IMR-90 (cell line): Measurements from ENCODE around the gene ITK. TPM values are rescaled to one million over a fixed set of nuclear protein-coding genes. Genes with fewer than 3 reads are reported as not detected.
"Not testable (repeated sequence)": the region's sequence is repeated elsewhere in the genome, so short reads cannot be mapped to it uniquely, and the experiment has no call there.

Experiments
- ATAC-seq: fragments of 200-7000 bp; cut with Tn5 transposase; 2 replicates; pipeline ENCODE4 v1.9.1; 2020; ENCODE audit warnings: low read depth, mild to moderate bottlenecking, moderate library complexity
- BruUV-seq: library from RNA; stranded (reverse); fragments of 400-500 nt; replicated peaks from 2 replicates; lab custom pipeline; 2021; lab: Mats Ljungman, UMichigan
- CTCF ChIA-PET: fragments of 300-600 bp; formaldehyde crosslinking; extraction: SDS; loops from one replicate; lab custom pipeline; 2021; ENCODE audit warnings: antibody characterized with exemption; lab: Yijun Ruan, JAX
- POLR2A ChIA-PET: fragments of 300-600 bp; sonication (Branson Sonifier 250); formaldehyde crosslinking; loops from one replicate; lab custom pipeline; 2022; ENCODE audit warnings: antibody characterized with exemption; ENCODE audit not compliant: unreplicated experiment; lab: Charles Lee
- DNase-seq: peaks from one replicate; pipeline ENCODE4 v3.0.0; 2013
- H2AFZ ChIP-seq: replicated peaks from 2 replicates; pipeline ENCODE3; 2013; ENCODE audit warnings: low read length, mild to moderate bottlenecking; ENCODE audit not compliant: poor library complexity
- H2AK5ac ChIP-seq: 2 replicates; pipeline ENCODE4 v1.6.1; 2013; ENCODE audit warnings: low read depth, low read length, inconsistent platforms
- H2AK9ac ChIP-seq: replicated peaks from 2 replicates; pipeline ENCODE3; 2013; ENCODE audit warnings: mild to moderate bottlenecking, low read depth, low read length, moderate library complexity; ENCODE audit not compliant: poor library complexity
- H2BK120ac ChIP-seq: 2 replicates; pipeline ENCODE4 v1.6.1; 2013; ENCODE audit warnings: low read depth, low read length, inconsistent platforms
- H2BK15ac ChIP-seq: 3 replicates; pipeline ENCODE4 v1.6.1; 2013; ENCODE audit warnings: low read depth, low read length, inconsistent platforms
- H2BK20ac ChIP-seq: 2 replicates; pipeline ENCODE4 v1.6.1; 2013; ENCODE audit warnings: low read depth, mild to moderate bottlenecking, inconsistent platforms, low read length, moderate library complexity
- H2BK5ac ChIP-seq: 2 replicates; pipeline ENCODE4 v1.6.1; 2013; ENCODE audit warnings: mild to moderate bottlenecking, low read depth, low read length, inconsistent platforms; ENCODE audit not compliant: poor library complexity, severe bottlenecking
- H3K14ac ChIP-seq: replicated peaks from 2 replicates; pipeline ENCODE4 v1.6.1; 2013; ENCODE audit warnings: low read depth, low read length, inconsistent platforms
- H3K18ac ChIP-seq: 2 replicates; pipeline ENCODE4 v1.6.1; 2013; ENCODE audit warnings: low read depth, low read length, control low read depth
- H3K23ac ChIP-seq: 2 replicates; pipeline ENCODE4 v1.6.1; 2013; ENCODE audit warnings: low read depth, low read length, inconsistent platforms
- H3K27ac ChIP-seq: 2 replicates; pipeline ENCODE4 v1.5.1; 2013; ENCODE audit warnings: mild to moderate bottlenecking, control low read depth, low read length; ENCODE audit not compliant: insufficient read depth
- H3K27me3 ChIP-seq: 2 replicates; pipeline ENCODE4 v1.6.1; 2013; ENCODE audit warnings: low read length; ENCODE audit not compliant: control insufficient read depth, insufficient read depth
- H3K36me3 ChIP-seq: 2 replicates; pipeline ENCODE4 v1.6.1; 2013; ENCODE audit warnings: low read length, mixed read lengths; ENCODE audit not compliant: control insufficient read depth, insufficient read depth
- H3K4ac ChIP-seq: 2 replicates; pipeline ENCODE4 v1.6.1; 2013; ENCODE audit warnings: low read depth, low read length, inconsistent platforms
- H3K4me1 ChIP-seq: 2 replicates; pipeline ENCODE4 v1.6.1; 2013; ENCODE audit warnings: low read length, mixed read lengths; ENCODE audit not compliant: control insufficient read depth, insufficient read depth
- H3K4me2 ChIP-seq: 2 replicates; pipeline ENCODE4 v1.6.1; 2013; ENCODE audit warnings: low read depth, mild to moderate bottlenecking, control low read depth, low read length, moderate library complexity
- H3K4me3 ChIP-seq: 2 replicates; pipeline ENCODE4 v1.5.1; 2013; ENCODE audit warnings: low read depth, mild to moderate bottlenecking, control low read depth, low read length, moderate library complexity; ENCODE audit not compliant: insufficient read depth
- H3K56ac ChIP-seq: 2 replicates; pipeline ENCODE4 v1.6.1; 2013; ENCODE audit warnings: low read length, inconsistent platforms; ENCODE audit not compliant: insufficient read depth; ENCODE audit errors: extremely low read depth
- H3K79me1 ChIP-seq, 2 experiments: 2 replicates each; pipeline ENCODE4 v1.6.1; 2013; ENCODE audit warnings: low read length in 2 of 2, inconsistent platforms in 1 of 2, low read depth in 1 of 2
- H3K9ac ChIP-seq: 2 replicates; pipeline ENCODE4 v1.6.1; 2013; ENCODE audit warnings: low read depth, low read length, control low read depth
- H3K9me1 ChIP-seq: 2 replicates; pipeline ENCODE4 v1.6.1; 2013; ENCODE audit warnings: low read length, inconsistent platforms; ENCODE audit not compliant: insufficient read depth
- H3K9me3 ChIP-seq: 2 replicates; pipeline ENCODE4 v1.6.1; 2013; ENCODE audit warnings: low read length; ENCODE audit not compliant: control insufficient read depth, insufficient read depth
- H4K20me1 ChIP-seq: 2 replicates; pipeline ENCODE4 v1.6.1; 2013; ENCODE audit warnings: low read length, inconsistent platforms; ENCODE audit not compliant: insufficient read depth
- H4K5ac ChIP-seq: 2 replicates; pipeline ENCODE4 v1.6.1; 2013; ENCODE audit warnings: mild to moderate bottlenecking, low read depth, low read length, control low read depth
- H4K8ac ChIP-seq, 2 experiments: 2 replicates each; pipeline ENCODE4 v1.6.1; 2013; ENCODE audit warnings: low read depth in 2 of 2, low read length in 2 of 2, control low read depth in 1 of 2, inconsistent platforms in 1 of 2
- H4K91ac ChIP-seq: 2 replicates; pipeline ENCODE4 v1.6.1; 2013; ENCODE audit warnings: low read depth, low read length, inconsistent platforms; ENCODE audit not compliant: insufficient read depth
- WGBS, 2 experiments: methylation state at CpG; one replicate each; pipeline versions ENCODE4 v1.1.5 to v1.1.7; 2013; ENCODE audit warnings: missing lambda C conversion rate in 2 of 2; ENCODE audit not compliant: insufficient read length in 1 of 2; ENCODE audit errors: extremely low coverage in 2 of 2; 5-methylcytosine and 5-hydroxymethylcytosine counted together
- dilution Hi-C: fragments of 300-500 bp; cut with HindIII; formaldehyde crosslinking; loops from one replicate; pipeline ENCODE4 v1.14.3; 2018; ENCODE audit warnings: low sequenced_read_pairs; ENCODE audit not compliant: unreplicated experiment
- in situ Hi-C: fragments of 300-500 bp; cut with MboI; formaldehyde crosslinking; loops from 3 replicates; pipeline ENCODE4 v1.14.3; 2019; ENCODE audit warnings: low sequenced_read_pairs, inconsistent platforms, mixed read lengths
- intact Hi-C: fragments of 100-400 bp; cut with micrococcal nuclease; formaldehyde crosslinking; loops from 2 replicates; pipeline ENCODE4 v1.10.0; 2022
- polyA plus RNA-seq, 3 experiments: library from polyadenylated mRNA; depleted of rRNA; stranded (reverse); fragments of >200 nt; gene quantifications; 2 replicates each; pipeline ENCODE4 v1.2.3, GENCODE V29; 2012; ENCODE audit warnings: low replicate concordance in 1 of 3
- total RNA-seq: library from RNA; depleted of rRNA; stranded (reverse); fragments of >200 nt; gene quantifications from 2 replicates; pipeline ENCODE4 v1.2.3, GENCODE V29; 2012

ITK gene
- total and polyA plus RNA-seq, 2 of the 4 experiments (the other 2 are of a cell fraction) = not detected

GRCh38 chr5:157244704-157245103, 64.1 kb downstream of the ITK start:
- DNase-seq, intact Hi-C loops, H2AK9ac ChIP-seq, ATAC-seq, H3K79me1 ChIP-seq, H4K8ac ChIP-seq, H3K56ac ChIP-seq, H3K4me1 ChIP-seq, H2AFZ ChIP-seq, H2BK120ac ChIP-seq, dilution Hi-C loops, H3K4ac ChIP-seq, H2BK5ac ChIP-seq, H4K5ac ChIP-seq, H3K14ac ChIP-seq, H2AK5ac ChIP-seq, POLR2A ChIA-PET, H3K4me3 ChIP-seq, H3K27me3 ChIP-seq, H3K9ac ChIP-seq, in situ Hi-C loops, H4K20me1 ChIP-seq, H3K36me3 ChIP-seq, H4K91ac ChIP-seq, H3K9me3 ChIP-seq, H3K18ac ChIP-seq, BruUV-seq, H3K27ac ChIP-seq, H2BK20ac ChIP-seq, H3K4me2 ChIP-seq, H2BK15ac ChIP-seq, H3K23ac ChIP-seq, H3K9me1 ChIP-seq: not testable (repeated sequence)
- no CpG with 5 or more reads among the region's 7 CpGs for WGBS, 2 experiments
- CTCF ChIA-PET = interaction anchor here (0.6 kb wide), 1 partner anchor 224 kb away, joined by 3 read pairs; no protein-coding TSS in a partner anchor
